Measurements from ENCODE around the gene SLC16A6. TPM values are rescaled to one million over a fixed set of nuclear protein-coding genes. Genes with fewer than 3 reads are reported as not detected.
"Not testable (repeated sequence)": the region's sequence is repeated elsewhere in the genome, so short reads cannot be mapped to it uniquely, and the experiment has no call there.

The SLC16A6 gene
- total RNA-seq, 2 experiments from 2014 or later, result 6.9 to 7.1 TPM

- DNase-seq, result no peak
- H3K9me3 Mint-ChIP-seq (ENCODE audit: insufficient read depth), result no peaks in the 10 kb centered on the region
- no peak for ATAC-seq
- H3K27me3 Mint-ChIP-seq (ENCODE audit: low read depth), result no peaks in the 10 kb centered on the region
- H3K36me3 Mint-ChIP-seq (ENCODE audit: low read depth), result peaks cover 22% of the 10 kb centered on the region
- H3K4me3 Mint-ChIP-seq, result peak overlapping the region; percentile 98
- peaks cover 44% of the 10 kb centered on the region for H3K4me1 Mint-ChIP-seq (ENCODE audit: low read depth)
- POLR2A ChIA-PET, result interaction anchor here (0.8 to 1.0 kb wide), 2 partner anchors 68 to 109 kb away, joined by 3 to 4 read pairs; no protein-coding TSS in a partner anchor
- CTCF ChIA-PET, result interaction anchor here (0.9 to 3.5 kb wide), 5 partner anchors 61 to 175 kb away, joined by 4 to 21 read pairs (median 4); no protein-coding TSS in a partner anchor
- peak overlapping the region; percentile 55 for H3K27ac Mint-ChIP-seq
These were observed 2.1 kb downstream of the SLC16A6 start for GRCh38 chr17:68288804-68289203.

DNA sequence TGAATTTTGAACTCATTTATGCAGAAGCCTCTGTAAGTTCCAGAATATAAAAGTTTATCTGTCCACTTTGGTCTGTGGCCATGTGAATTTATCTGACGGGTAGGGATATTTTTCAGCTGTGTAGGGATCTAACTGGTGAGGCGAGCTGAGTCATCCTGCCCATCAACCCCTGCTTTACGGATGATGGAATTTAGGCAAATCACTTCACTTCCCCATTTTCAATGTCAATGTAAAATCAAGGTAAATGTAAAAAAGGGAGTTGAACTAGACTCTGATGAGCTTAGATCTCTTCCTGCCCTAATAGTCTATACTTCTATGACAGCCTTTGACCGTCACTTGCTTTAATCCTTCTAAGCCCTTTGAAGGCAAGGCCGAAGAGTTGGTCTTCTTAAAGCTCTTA is 2.6 kb downstream of the SLC16A6 start:
- Mint-ChIP-seq H3K4me1 (ENCODE audit: low read depth) (peaks cover 41% of the 10 kb centered on the region), H3K36me3 (ENCODE audit: low read depth) (peaks cover 22% of the 10 kb centered on the region), H3K27me3 (ENCODE audit: low read depth) (no peaks in the 10 kb centered on the region), H3K4me3 (no peak overlapping the region), H3K27ac (peak overlapping the region; percentile 36), H3K9me3 (ENCODE audit: insufficient read depth) (no peaks in the 10 kb centered on the region)
- DNase-seq (no peak), ATAC-seq (no peak)
- ChIA-PET CTCF (interaction anchor here (1.5 to 3.5 kb wide), 2 partner anchors 61 to 143 kb away, joined by 3 to 21 read pairs; no protein-coding TSS in a partner anchor), POLR2A (interaction anchor here (0.8 to 1.0 kb wide), 2 partner anchors 69 to 109 kb away, joined by 3 to 4 read pairs; no protein-coding TSS in a partner anchor)

GRCh38 chr17:68281965-68282364 is 9.0 kb downstream of the SLC16A6 start:
- H3K4me3 Mint-ChIP-seq; ATAC-seq; H3K9me3 Mint-ChIP-seq (ENCODE audit: insufficient read depth); CTCF ChIA-PET; H3K4me1 Mint-ChIP-seq (ENCODE audit: low read depth); H3K27me3 Mint-ChIP-seq (ENCODE audit: low read depth); POLR2A ChIA-PET; H3K27ac Mint-ChIP-seq; DNase-seq: not testable (repeated sequence)
- peaks cover 48% of the 10 kb centered on the region for H3K36me3 Mint-ChIP-seq (ENCODE audit: low read depth)

GRCh38 chr17:68277807-68278206 is 13.1 kb downstream of the SLC16A6 start:
- Mint-ChIP-seq H3K36me3 (ENCODE audit: low read depth) (peaks cover 57% of the 10 kb centered on the region), H3K4me3 (no peak overlapping the region), H3K4me1 (ENCODE audit: low read depth) (peaks cover 4% of the 10 kb centered on the region), H3K27me3 (ENCODE audit: low read depth) (no peaks in the 10 kb centered on the region), H3K27ac (no peak overlapping the region), H3K9me3 (ENCODE audit: insufficient read depth) (no peaks in the 10 kb centered on the region)
- ChIA-PET CTCF (no interaction called here), POLR2A (no interaction called here)
- no peak for ATAC-seq
- no peak for DNase-seq

- H3K4me1 Mint-ChIP-seq (ENCODE audit: low read depth); H3K27ac Mint-ChIP-seq; DNase-seq; H3K4me3 Mint-ChIP-seq; H3K9me3 Mint-ChIP-seq (ENCODE audit: insufficient read depth); H3K27me3 Mint-ChIP-seq (ENCODE audit: low read depth); ATAC-seq; POLR2A ChIA-PET: not testable (repeated sequence)
- CTCF ChIA-PET, result interaction anchor here (1.2 kb wide), 1 partner anchor 13 kb away, joined by 4 read pairs; no protein-coding TSS in a partner anchor
- H3K36me3 Mint-ChIP-seq (ENCODE audit: low read depth), result peaks cover 56% of the 10 kb centered on the region
These were observed 14.6 kb downstream of the SLC16A6 start for GRCh38 chr17:68276339-68276738.

- H3K9me3 Mint-ChIP-seq (ENCODE audit: insufficient read depth), result no peaks in the 10 kb centered on the region
- no peaks in the 10 kb centered on the region for H3K27me3 Mint-ChIP-seq (ENCODE audit: low read depth)
- H3K4me1 Mint-ChIP-seq (ENCODE audit: low read depth), result no peaks in the 10 kb centered on the region
- ATAC-seq, result no peak
- CTCF ChIA-PET, result interaction anchor here (0.9 to 1.1 kb wide), 2 partner anchors 9 to 10 kb away, joined by 3 read pairs; no protein-coding TSS in a partner anchor
- H3K36me3 Mint-ChIP-seq (ENCODE audit: low read depth), result peaks cover 50% of the 10 kb centered on the region
- H3K4me3 Mint-ChIP-seq, result no peak overlapping the region
- POLR2A ChIA-PET, result no interaction called here
- H3K27ac Mint-ChIP-seq, result peak overlapping the region; percentile 32
- no peak for DNase-seq
These were observed 17.2 kb downstream of the SLC16A6 start for GRCh38 chr17:68273722-68274121.

DNA sequence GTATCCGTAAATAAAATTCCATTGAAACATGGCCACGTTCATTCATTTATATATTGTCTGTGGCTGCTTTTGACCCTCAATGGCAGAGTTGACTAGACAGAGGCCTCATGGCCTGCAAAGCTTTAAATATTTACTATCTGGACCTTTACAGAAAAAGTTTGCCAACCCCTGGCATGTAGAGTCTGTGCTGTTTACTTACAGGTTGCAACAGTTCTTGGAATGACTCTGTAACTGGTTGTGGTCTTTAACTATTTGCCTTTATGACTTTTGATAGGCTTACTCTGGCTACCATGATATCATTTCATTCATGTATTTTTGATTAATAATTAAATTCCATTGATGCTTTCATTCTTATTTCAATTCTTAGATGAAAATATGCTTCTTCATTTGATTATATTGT is 25.1 kb downstream of the SLC16A6 start:
- POLR2A ChIA-PET, result interaction anchor here (0.7 kb wide), 1 partner anchor 170 kb away, joined by 3 read pairs; no protein-coding TSS in a partner anchor
- H3K4me1 Mint-ChIP-seq (ENCODE audit: low read depth), result peaks cover 36% of the 10 kb centered on the region
- ATAC-seq; H3K27me3 Mint-ChIP-seq (ENCODE audit: low read depth); H3K27ac Mint-ChIP-seq; H3K4me3 Mint-ChIP-seq; DNase-seq; H3K9me3 Mint-ChIP-seq (ENCODE audit: insufficient read depth): not testable (repeated sequence)
- CTCF ChIA-PET, result interaction anchor here (0.8 to 8.2 kb wide), 8 partner anchors 26 to 194 kb away, joined by 3 to 172 read pairs (median 8); partner anchors contain the start of genes ARSG and WIPI1
- peaks cover 29% of the 10 kb centered on the region for H3K36me3 Mint-ChIP-seq (ENCODE audit: low read depth)

- Mint-ChIP-seq H3K4me1 (ENCODE audit: low read depth) (peaks cover 57% of the 10 kb centered on the region), H3K36me3 (ENCODE audit: low read depth) (peaks cover 22% of the 10 kb centered on the region), H3K27ac (peak overlapping the region; percentile 25)
- POLR2A ChIA-PET, result interaction anchor here (0.7 to 1.6 kb wide), 4 partner anchors 15 to 197 kb away, joined by 3 to 4 read pairs (median 4); partner anchors contain the start of gene WIPI1
- CTCF ChIA-PET, result interaction anchor here (0.8 to 8.2 kb wide), 24 partner anchors 10 to 204 kb away, joined by 3 to 172 read pairs (median 5); partner anchors contain the start of genes AMZ2 and WIPI1
- not testable (repeated sequence) for H3K4me3 Mint-ChIP-seq; H3K9me3 Mint-ChIP-seq (ENCODE audit: insufficient read depth); H3K27me3 Mint-ChIP-seq (ENCODE audit: low read depth)
- peak; percentile 34 for ATAC-seq
- peak; percentile 72 for DNase-seq
These were observed 27.7 kb downstream of the SLC16A6 start for GRCh38 chr17:68263101-68263681.

- POLR2A ChIA-PET, result interaction anchor here (0.7 to 1.6 kb wide), 4 partner anchors 14 to 198 kb away, joined by 3 to 4 read pairs (median 4); partner anchors contain the start of gene WIPI1
- Mint-ChIP-seq H3K36me3 (ENCODE audit: low read depth) (peaks cover 23% of the 10 kb centered on the region), H3K4me1 (ENCODE audit: low read depth) (peaks cover 61% of the 10 kb centered on the region), H3K27ac (peak overlapping the region; percentile 53)
- not testable (repeated sequence) for DNase-seq; H3K4me3 Mint-ChIP-seq; H3K9me3 Mint-ChIP-seq (ENCODE audit: insufficient read depth); H3K27me3 Mint-ChIP-seq (ENCODE audit: low read depth); ATAC-seq
- CTCF ChIA-PET, result interaction anchor here (0.8 to 8.2 kb wide), 21 partner anchors 13 to 204 kb away, joined by 3 to 172 read pairs (median 5); partner anchors contain the start of genes AMZ2 and WIPI1
These were observed 28.5 kb downstream of the SLC16A6 start for GRCh38 chr17:68262467-68262866.

DNA sequence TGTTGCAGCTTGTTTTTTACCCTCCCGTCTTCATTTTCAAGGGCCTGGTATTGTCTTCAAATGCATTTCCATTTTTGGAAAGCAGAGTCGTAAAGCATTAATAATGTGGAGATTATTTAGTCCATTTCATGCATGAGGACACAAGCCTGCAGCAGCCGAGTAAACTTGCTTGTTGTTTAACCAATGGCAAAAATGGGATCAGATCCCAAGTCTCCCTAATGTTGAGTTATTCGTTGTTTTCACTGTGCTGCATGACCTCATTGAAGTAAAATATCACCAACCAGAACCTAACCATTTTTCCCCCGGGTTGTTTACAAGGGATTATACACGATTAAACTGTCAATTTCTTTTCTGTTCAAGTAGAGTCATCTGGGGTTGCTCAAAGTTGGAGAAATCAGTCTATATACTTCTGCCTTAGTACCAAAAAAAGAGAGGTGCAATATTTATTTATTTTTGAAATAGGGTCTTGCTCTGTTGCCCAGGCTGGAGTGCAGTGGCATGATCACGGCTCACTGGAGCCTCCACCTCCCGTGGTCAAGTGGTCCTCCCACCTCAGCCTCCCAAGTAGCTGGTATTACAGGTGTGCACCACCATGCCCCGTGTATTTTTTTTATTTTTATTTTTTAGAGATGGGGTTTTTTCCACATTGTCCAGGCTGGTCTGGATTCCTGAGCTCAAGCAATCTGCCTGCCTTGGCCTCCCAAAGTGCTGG is 30.7 kb downstream of the SLC16A6 start:
- no peak for ATAC-seq
- Mint-ChIP-seq H3K4me1 (ENCODE audit: low read depth) (peaks cover 75% of the 10 kb centered on the region), H3K4me3 (peak overlapping the region; percentile 8), H3K9me3 (ENCODE audit: insufficient read depth) (no peaks in the 10 kb centered on the region), H3K27ac (peak overlapping the region; percentile 89), H3K27me3 (ENCODE audit: low read depth) (no peaks in the 10 kb centered on the region), H3K36me3 (ENCODE audit: low read depth) (peaks cover 36% of the 10 kb centered on the region)
- DNase-seq, result no peak
- POLR2A ChIA-PET, result interaction anchor here (1.2 to 3.0 kb wide), 3 partner anchors 12 to 200 kb away, joined by 4 to 28 read pairs (median 4); partner anchors contain the start of gene AMZ2
- CTCF ChIA-PET, result interaction anchor here (0.9 to 8.2 kb wide), 7 partner anchors 11 to 204 kb away, joined by 3 to 172 read pairs (median 3); partner anchors contain the start of genes AMZ2 and WIPI1

DNA sequence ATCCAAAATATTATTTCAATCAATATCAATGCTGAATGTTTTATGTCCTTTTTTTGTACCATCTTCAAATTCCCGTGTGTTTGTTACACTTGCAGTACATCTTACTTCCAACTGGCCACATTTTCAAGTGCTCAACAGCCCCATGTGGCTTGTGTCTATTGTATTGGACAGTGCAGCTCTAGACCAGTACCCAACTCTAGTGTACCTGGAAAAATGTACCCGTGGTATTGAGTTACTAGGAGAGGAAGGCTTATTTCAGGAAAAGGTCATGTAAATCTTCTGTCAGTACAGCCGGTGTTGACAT is 31.3 kb downstream of the SLC16A6 start:
- CTCF ChIA-PET, result interaction anchor here (0.9 to 8.2 kb wide), 6 partner anchors 60 to 204 kb away, joined by 3 to 172 read pairs (median 4); partner anchors contain the start of gene WIPI1

More for the DNA sequence above, 31.3 kb downstream of the SLC16A6 start:
- H3K9me3 Mint-ChIP-seq (ENCODE audit: insufficient read depth); DNase-seq; H3K27me3 Mint-ChIP-seq (ENCODE audit: low read depth); ATAC-seq: not testable (repeated sequence)
- H3K27ac Mint-ChIP-seq, result peak overlapping the region; percentile 89
- H3K36me3 Mint-ChIP-seq (ENCODE audit: low read depth), result peaks cover 42% of the 10 kb centered on the region
- peaks cover 81% of the 10 kb centered on the region for H3K4me1 Mint-ChIP-seq (ENCODE audit: low read depth)
- peak overlapping the region; percentile 40 for H3K4me3 Mint-ChIP-seq
- POLR2A ChIA-PET, result interaction anchor here (1.2 to 3.0 kb wide), 5 partner anchors 11 to 201 kb away, joined by 3 to 28 read pairs (median 4); partner anchors contain the start of gene AMZ2
